Fibroblast of pulmonary artery (primary cell): ENCODE results near the gene CEP135.
A peak's percentile ranks its signal among the peaks of the same experiment; 100 is the strongest.

Experiments
- DNase-seq: peaks from one replicate; pipeline ENCODE4 v3.0.0-alpha.2; 2010; ENCODE audit warnings: low read depth
- H3K4me3 ChIP-seq: replicated peaks from 2 replicates; pipeline ENCODE4 v1.5.1; 2011; ENCODE audit warnings: low read depth, mild to moderate bottlenecking, control low read depth, low read length, moderate library complexity
- CTCF ChIP-seq: IDR thresholded peaks from 2 replicates; pipeline ENCODE4 v1.5.1; 2011; ENCODE audit warnings: mild to moderate bottlenecking, control low read depth, low read length, inconsistent platforms; ENCODE audit errors: missing control alignments

Gene CEP135, protein sequence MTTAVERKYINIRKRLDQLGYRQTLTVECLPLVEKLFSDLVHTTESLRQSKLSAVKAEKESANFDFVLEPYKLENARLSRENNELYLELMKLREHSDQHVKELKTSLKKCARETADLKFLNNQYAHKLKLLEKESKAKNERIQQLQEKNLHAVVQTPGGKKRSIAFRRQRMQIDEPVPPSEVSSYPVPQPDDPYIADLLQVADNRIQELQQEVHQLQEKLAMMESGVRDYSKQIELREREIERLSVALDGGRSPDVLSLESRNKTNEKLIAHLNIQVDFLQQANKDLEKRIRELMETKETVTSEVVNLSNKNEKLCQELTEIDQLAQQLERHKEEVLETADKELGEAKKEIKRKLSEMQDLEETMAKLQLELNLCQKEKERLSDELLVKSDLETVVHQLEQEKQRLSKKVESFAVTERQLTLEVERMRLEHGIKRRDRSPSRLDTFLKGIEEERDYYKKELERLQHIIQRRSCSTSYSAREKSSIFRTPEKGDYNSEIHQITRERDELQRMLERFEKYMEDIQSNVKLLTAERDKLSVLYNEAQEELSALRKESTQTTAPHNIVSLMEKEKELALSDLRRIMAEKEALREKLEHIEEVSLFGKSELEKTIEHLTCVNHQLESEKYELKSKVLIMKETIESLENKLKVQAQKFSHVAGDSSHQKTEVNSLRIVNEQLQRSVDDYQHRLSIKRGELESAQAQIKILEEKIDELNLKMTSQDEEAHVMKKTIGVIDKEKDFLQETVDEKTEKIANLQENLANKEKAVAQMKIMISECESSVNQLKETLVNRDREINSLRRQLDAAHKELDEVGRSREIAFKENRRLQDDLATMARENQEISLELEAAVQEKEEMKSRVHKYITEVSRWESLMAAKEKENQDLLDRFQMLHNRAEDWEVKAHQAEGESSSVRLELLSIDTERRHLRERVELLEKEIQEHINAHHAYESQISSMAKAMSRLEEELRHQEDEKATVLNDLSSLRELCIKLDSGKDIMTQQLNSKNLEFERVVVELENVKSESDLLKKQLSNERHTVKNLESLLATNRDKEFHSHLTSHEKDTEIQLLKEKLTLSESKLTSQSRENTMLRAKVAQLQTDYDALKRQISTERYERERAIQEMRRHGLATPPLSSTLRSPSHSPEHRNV

GRCh38 chr4:55948726-55949481 is at the start of gene CEP135:
TSS of gene CEP135 (plus strand) at chr4:55948945. CDS start at chr4:55952131, 3,186 bp downstream.
- DNase-seq = peak; percentile 95
- H3K4me3 ChIP-seq = peak within 1 kb of the TSS; percentile 76
- peak; percentile 62 for TF ChIP-seq CTCF

DNA sequence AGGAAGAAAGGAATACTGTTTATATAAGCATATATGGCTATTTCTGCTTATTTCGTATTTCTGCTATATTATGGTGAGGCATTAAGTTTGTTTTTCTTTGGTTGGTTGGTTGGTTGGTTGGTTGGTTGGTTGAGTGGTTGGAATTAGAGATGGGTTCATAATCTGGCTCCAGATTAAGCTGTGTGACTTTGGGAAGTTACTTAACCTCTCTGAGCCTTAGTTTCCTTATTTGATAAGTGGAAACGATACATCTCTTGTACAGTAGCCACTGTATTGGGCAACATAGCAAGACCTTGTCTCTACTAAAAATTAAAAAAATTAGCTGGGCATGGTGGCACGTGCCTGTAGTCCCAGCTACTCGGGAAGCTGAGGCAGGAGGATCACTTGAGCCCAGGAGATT is 46.1 kb upstream of the CEP135 start:
- no peak overlapping the region for H3K4me3 ChIP-seq
- DNase-seq = no peak
- TF ChIP-seq CTCF = no peak

DNA sequence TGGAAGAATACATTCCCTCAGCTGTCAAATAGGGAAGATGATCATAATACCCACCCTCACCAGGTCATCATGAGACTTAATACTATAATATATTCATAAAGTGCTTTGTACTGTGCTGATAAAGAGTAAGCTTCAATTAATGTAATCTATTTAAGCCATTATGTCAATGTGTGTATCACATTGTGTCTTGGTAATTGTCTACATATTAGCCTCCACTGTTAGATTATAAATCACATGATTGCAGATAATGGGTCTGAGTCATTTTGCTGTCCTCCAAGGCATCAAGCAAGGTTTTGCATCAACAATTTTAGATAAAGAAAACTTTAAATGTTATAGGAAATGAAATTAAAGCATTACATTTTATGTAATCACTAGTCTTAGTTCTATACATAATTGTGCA is 45.2 kb upstream of the CEP135 start:
- DNase-seq = peak; percentile 13
- H3K4me3 ChIP-seq = no peak overlapping the region
- no peak for TF ChIP-seq CTCF

DNA sequence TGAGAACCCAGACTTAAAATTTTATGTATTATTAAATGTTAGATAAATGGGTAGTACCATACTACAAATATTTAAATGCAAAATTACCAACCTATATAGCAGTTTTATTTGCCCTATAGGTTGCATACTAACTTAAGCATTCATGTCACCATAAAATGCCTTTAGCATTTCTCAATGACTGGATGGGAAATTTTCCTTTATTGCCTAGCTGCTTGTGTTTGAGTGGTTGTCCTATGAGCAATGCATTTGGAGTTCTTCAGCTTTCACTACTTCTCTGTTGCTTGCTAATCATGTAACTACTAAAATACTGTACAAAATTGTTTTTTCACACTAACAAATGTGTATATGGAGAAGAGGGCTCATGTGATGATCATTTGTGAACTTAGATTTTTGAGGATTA is 44.2 kb upstream of the CEP135 start:
- no peak overlapping the region for H3K4me3 ChIP-seq
- no peak for TF ChIP-seq CTCF
- no peak for DNase-seq

- no peak for TF ChIP-seq CTCF
- H3K4me3 ChIP-seq = no peak overlapping the region
- no peak for DNase-seq
Observed at GRCh38 chr4:55906323-55906722, 42.4 kb upstream of the CEP135 start.

GRCh38 chr4:55906989-55907388 is 41.8 kb upstream of the CEP135 start:
- TF ChIP-seq CTCF = no peak
- no peak overlapping the region for H3K4me3 ChIP-seq
- peak; percentile 1 for DNase-seq
